BJ (cell line): ENCODE data around the gene KRT2. TPM values are rescaled to one million over a fixed set of nuclear protein-coding genes. Genes with fewer than 3 reads are reported as not detected.

Experiments used
- CTCF ChIA-PET: fragments of 350-600 bp; formaldehyde crosslinking; extraction: SDS; loops from one replicate; lab custom pipeline; 2021; ENCODE audit warnings: antibody characterized with exemption, inconsistent platforms; lab: Yijun Ruan, JAX
- POLR2A ChIA-PET: fragments of 300-600 bp; sonication (Branson Sonifier 250); formaldehyde crosslinking; extraction: SDS; loops from one replicate; lab custom pipeline; 2021; ENCODE audit warnings: antibody characterized with exemption; lab: Charles Lee
- DNase-seq: peaks from one replicate; pipeline ENCODE4 v3.0.0-alpha.2; 2011; ENCODE audit warnings: low read depth
- H3K27me3 ChIP-seq: 2 replicates; pipeline ENCODE4 v1.6.0; 2011; ENCODE audit warnings: low read length; ENCODE audit not compliant: control insufficient read depth, insufficient read depth
- H3K36me3 ChIP-seq: 2 replicates; pipeline ENCODE4 v1.5.1; 2011; ENCODE audit warnings: low read length; ENCODE audit not compliant: control insufficient read depth, insufficient read depth
- H3K4me3 ChIP-seq: 2 replicates; pipeline ENCODE4 v1.5.1; 2011; ENCODE audit warnings: low read depth, mild to moderate bottlenecking, control low read depth, low read length
- polyA plus RNA-seq: library from polyadenylated mRNA; depleted of rRNA; stranded (reverse); fragments of >200 nt; gene quantifications from 2 replicates; pipeline ENCODE4 v1.2.3, GENCODE V29; 2011
- TF ChIP-seq, protein P1 (sequence below): IDR thresholded peaks from 2 replicates; pipeline ENCODE4 v1.5.1; 2011; ENCODE audit warnings: low read depth, mild to moderate bottlenecking, control low read depth, inconsistent platforms, low read length, moderate library complexity; ENCODE audit not compliant: insufficient read depth

Gene KRT2
- polyA plus RNA-seq, 1 experiment: not detected

DNA sequence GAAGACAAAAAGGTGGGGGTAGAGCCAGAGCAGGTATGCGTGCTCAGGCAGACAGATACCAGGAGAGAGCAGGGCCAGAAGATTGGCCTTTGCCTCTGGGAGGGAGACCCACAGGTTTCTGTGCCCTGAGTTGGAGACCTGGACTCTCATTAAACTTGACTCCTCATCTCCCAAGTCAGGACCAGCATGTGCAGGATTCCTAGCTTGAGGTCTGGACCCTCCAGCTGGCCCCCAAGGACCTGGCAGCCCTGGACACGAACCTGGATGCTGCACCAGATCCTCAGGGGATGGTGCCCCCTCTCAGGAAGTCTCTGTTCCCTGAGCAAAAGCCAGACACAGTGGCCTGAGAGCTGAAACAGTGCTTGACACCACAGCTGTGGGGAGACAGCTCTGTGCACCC is 23.2 kb downstream of the KRT2 start:
- ChIA-PET CTCF (interaction anchor here (0.7 kb wide), 1 partner anchor 216 kb away, joined by 3 read pairs; no protein-coding TSS in a partner anchor), POLR2A (no interaction called here)

DNA sequence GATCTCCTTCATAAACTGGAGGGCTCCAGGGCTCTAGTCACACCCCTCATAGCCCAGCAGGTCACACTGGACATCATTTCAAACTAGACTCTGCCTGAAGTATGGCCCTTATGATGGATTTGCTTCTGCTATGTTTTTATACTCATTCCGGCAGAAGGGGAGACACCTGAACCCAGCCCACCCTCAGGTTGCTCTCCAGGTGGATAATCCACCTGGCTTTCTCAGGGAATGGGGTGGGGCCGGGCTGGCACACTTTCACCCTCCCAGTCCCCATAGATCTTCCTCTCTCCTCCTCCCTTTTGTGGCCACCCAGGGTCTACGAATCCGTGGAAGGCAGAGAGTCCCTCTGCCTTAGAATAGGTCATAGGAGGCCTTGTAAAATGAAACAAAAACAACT is 23.9 kb downstream of the KRT2 start:
- TF ChIP-seq, protein P1, sequence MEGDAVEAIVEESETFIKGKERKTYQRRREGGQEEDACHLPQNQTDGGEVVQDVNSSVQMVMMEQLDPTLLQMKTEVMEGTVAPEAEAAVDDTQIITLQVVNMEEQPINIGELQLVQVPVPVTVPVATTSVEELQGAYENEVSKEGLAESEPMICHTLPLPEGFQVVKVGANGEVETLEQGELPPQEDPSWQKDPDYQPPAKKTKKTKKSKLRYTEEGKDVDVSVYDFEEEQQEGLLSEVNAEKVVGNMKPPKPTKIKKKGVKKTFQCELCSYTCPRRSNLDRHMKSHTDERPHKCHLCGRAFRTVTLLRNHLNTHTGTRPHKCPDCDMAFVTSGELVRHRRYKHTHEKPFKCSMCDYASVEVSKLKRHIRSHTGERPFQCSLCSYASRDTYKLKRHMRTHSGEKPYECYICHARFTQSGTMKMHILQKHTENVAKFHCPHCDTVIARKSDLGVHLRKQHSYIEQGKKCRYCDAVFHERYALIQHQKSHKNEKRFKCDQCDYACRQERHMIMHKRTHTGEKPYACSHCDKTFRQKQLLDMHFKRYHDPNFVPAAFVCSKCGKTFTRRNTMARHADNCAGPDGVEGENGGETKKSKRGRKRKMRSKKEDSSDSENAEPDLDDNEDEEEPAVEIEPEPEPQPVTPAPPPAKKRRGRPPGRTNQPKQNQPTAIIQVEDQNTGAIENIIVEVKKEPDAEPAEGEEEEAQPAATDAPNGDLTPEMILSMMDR: no peak
- CTCF ChIA-PET: no interaction called here
- H3K36me3 ChIP-seq: no peaks in the 10 kb centered on the region
- POLR2A ChIA-PET: no interaction called here
- H3K4me3 ChIP-seq: no peak overlapping the region
- no peak for DNase-seq
- peaks cover 11% of the 10 kb centered on the region for H3K27me3 ChIP-seq

More for the DNA sequence above, 23.2 kb downstream of the KRT2 start:
- no peak for DNase-seq
- TF ChIP-seq, protein P1: no peak
- Histone ChIP-seq H3K4me3 (no peak overlapping the region), H3K36me3 (no peaks in the 10 kb centered on the region), H3K27me3 (peaks cover 11% of the 10 kb centered on the region)

DNA sequence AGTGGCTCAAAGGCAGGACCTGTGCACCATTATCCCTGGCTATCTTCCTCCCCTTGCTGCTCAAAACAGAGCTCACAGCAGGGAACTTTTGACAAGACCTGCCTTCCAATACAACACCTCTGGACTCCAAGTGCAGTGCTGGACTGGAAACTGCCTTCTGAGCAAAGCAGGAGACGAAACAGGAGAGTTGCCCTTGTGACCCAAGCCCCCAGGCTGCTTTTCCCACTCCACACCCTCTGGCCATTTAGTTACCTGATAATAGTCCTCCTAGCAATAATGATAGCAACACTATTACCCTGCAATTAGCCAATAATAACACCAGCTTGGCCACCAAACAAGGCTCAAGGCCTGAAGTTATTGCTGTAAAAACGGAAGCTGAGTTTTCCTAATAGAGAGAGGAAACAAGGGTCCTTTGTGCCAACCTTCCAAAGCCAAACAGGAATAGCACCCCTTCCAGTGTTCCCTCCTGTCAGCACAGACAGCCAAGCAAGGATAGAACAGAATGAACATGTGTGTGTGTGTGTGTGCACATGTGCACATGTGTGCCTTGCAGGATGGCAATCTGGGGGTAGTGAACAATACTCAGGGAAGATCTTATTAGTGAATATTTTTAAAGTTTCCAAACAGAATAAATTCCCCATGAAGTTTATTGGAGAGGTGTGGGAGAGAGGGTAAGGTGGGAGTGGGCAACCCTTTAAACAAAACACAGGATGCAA is 24.5 kb downstream of the KRT2 start:
- ChIA-PET POLR2A (no interaction called here), CTCF (no interaction called here)
- H3K4me3 ChIP-seq: no peak overlapping the region
- no peak for DNase-seq
- H3K27me3 ChIP-seq: peaks cover 11% of the 10 kb centered on the region
- TF ChIP-seq, protein P1: no peak
- no peaks in the 10 kb centered on the region for H3K36me3 ChIP-seq

DNA sequence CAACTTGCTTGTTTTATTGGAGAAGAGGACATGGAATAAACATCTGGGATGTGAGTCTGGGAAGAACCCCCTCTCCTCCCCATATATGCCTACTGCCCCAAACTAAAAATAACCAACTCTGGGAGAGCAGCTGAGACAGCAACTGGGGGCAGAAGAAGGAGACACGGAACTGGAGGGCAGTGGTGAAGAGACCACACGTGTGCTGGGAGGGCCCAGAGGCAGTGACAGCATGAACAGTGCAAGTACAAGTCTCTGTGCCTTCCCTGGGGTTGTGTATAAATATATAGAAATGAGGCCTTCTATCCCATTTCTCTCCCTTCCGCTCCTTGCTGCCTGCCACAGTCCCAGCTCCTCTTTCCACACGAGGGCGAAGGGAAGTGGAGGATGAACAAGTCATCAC is 29.7 kb downstream of the KRT2 start:
- CTCF ChIA-PET: no interaction called here
- peaks cover 7% of the 10 kb centered on the region for H3K27me3 ChIP-seq
- POLR2A ChIA-PET: no interaction called here

DNA sequence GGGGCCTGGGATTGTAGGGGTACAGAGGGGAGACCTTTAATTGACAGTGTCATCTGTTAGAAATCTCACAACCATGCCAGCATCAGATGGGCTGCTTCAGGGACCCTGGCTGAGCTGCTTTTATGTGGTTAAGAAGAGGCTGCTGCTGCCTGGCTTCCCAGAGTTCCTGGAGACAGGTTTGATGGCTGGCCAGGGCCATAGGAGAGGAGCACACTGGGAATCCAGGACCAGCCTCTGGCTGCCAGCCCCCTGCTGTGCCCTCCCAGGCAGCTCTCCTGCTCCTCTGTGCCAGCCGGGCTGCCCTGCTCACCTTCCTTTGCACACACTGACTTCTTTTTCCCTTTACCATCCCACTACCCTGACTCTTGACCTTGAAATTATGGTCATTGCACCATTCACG is 33.1 kb downstream of the KRT2 start:
- ChIA-PET POLR2A (no interaction called here), CTCF (interaction anchor here (1.0 kb wide), 1 partner anchor 35 kb away, joined by 4 read pairs; no protein-coding TSS in a partner anchor)
- Histone ChIP-seq H3K36me3 (no peaks in the 10 kb centered on the region), H3K27me3 (peaks cover 5% of the 10 kb centered on the region), H3K4me3 (no peak overlapping the region)
- DNase-seq: no peak
- TF ChIP-seq, protein P1: no peak

More for the DNA sequence above, 29.7 kb downstream of the KRT2 start:
- DNase-seq: no peak
- Histone ChIP-seq H3K36me3 (no peaks in the 10 kb centered on the region), H3K4me3 (no peak overlapping the region)
- TF ChIP-seq, protein P1: no peak
